Thyroid gland (tissue), 4 donors: ENCODE data around the gene MX2.

ENCODE experiments used
- CTCF ChIP-seq, 6 experiments: fragments of 200-600 bp in 3 of 6; fragments of 450-650 bp in 3 of 6; sonication (generic) in 3 of 6; IDR thresholded peaks; one replicate each; pipeline ENCODE4 v1.5.1; 2016 to 2019; ENCODE audit warnings: antibody characterized with exemption in 6 of 6, mild to moderate bottlenecking in 2 of 6, inconsistent platforms in 1 of 6, moderate library complexity in 1 of 6
- POLR2A ChIP-seq, 2 donors: fragments of 450-650 bp; IDR thresholded peaks; one replicate each; pipeline ENCODE4 v1.6.1; 2017; ENCODE audit warnings: antibody characterized with exemption in 2 of 2, mild to moderate bottlenecking in 2 of 2, moderate library complexity in 1 of 2

GRCh38 chr21:41361053-41361785, 608 bp upstream of the MX2 start:
- TF ChIP-seq CTCF (IDR thresholded peaks at IDR 0.05) (no peak), POLR2A (IDR thresholded peaks at IDR 0.05) (no peak)
